Adrenal gland (tissue), 5 donors: Measurements from ENCODE around the gene TMCC2.

Experiments used
- CTCF ChIP-seq, 6 experiments: fragments of 450-650 bp in 4 of 6; fragments of 200-600 bp in 2 of 6; sonication (generic) in 1 of 6; IDR thresholded peaks; 1 replicate in 5 of 6; 2 replicates in 1 of 6; pipeline versions ENCODE4 v1.5.1 to v1.8.0; 2016 to 2021; ENCODE audit warnings: antibody characterized with exemption in 6 of 6, mild to moderate bottlenecking in 2 of 6, moderate library complexity in 1 of 6
- POLR2A ChIP-seq, 2 donors: fragments of 450-650 bp; IDR thresholded peaks; one replicate each; pipeline ENCODE4 v1.6.1; 2017; ENCODE audit warnings: antibody characterized with exemption in 2 of 2, mild to moderate bottlenecking in 2 of 2, moderate library complexity in 1 of 2
- donor health status: DM: no; HTN: no; CAD: no.

GRCh38 chr1:205204552-205204951 is 23.2 kb upstream of the TMCC2 start:
- no peak for TF ChIP-seq CTCF (IDR thresholded peaks at IDR 0.05)
- no peak for TF ChIP-seq POLR2A (IDR thresholded peaks at IDR 0.05)
